HG03095 (cell line): ENCODE measurements around the gene SULT2B1.
"Not testable (repeated sequence)": the region's sequence is repeated elsewhere in the genome, so short reads cannot be mapped to it uniquely, and the experiment has no call there.

Experiments used
- ATAC-seq: cut with Tn5 transposase; IDR thresholded peaks from one replicate; pipeline ENCODE4 v1.9.1; 2021; ENCODE audit warnings: moderate library complexity; ENCODE audit not compliant: unreplicated experiment

Gene SULT2B1

DNA sequence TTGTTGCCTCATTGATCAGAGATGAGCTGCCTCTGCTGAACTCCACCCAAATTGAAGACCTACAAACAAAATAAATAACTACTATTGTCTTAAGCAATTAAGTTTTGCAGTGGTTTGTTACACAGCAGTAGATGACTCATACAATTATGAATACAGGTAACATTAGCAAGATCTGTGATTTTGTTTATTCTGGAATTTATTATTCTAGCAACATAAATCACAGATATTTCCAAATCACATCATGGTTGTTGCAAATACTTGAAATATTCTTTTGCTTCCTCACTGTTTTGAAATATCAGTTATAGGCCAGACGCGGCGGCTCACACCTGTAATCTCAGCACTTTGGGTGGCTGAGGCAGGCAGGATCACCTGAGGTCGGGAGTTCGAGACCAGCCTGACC is 27.2 kb upstream of the SULT2B1 start:
- no peak for ATAC-seq

DNA sequence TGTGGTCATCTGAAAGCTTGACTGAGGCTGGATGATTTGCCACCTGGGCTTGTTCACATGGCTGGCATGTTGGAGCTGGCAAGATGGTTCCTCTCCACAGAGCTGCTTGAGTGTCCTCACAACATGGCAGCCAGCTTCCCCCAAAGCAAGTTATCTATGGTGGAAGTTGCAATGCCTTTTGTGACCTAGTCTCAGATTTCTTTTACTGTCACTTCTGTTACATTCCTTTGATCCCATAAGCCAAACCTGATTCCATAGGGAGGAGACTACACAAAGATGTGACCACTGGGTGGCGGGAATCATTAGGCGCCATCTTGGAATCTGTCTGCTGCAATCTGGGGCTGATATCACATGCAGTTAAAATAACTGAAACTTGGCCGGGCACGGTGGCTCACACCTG is 22.8 kb upstream of the SULT2B1 start:
- ATAC-seq, result no peak

DNA sequence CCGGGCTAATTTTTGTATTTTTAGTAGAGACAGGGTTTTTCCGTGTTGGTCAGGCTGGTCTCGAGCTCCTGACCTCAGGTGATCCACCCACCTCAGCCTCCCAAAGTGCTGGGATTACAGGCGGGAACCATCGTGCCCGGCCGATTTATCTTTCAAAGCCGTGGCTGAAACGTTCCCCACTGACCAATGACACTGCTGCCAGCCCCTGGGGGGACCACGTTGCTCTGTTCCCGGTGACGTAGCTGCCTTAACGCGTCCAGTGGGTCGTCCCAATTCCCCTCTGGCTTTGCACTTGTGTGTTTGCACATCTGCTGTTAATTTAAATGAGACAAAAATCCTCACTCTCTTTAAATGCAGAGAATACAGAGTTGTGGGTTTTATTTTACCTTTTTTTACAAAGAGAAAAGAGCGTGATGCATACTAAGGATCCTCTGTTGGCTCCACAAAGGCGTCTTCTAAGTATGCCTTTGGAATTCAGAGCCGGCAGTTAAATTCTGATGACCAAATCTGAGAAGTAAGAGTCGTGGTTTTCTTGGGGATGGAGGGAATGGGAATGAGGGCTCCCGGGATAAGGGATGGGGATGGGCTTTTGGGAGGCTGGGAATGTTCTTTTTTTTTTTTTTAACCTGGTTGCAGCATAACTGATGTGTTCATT is 21.8 kb upstream of the SULT2B1 start:
- ATAC-seq, result no peak

DNA sequence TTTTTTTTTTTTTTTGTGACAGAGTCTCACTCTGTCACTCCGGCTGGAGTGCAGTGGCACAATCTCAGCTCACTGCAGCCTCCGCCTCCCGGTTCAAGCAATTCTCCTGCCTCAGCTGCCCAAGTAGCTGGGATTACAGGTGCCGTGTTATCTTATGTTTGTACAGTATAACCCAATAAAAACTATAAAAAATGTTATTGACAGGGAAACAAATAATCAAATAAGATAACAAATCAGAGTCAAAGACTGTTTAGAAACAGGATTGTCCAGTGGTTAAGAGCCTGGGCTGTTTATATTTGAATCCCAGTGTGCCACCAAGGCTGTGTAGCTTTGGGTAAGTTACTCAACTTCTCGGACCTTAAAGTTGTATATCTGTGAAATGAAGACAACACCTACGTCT is 21.2 kb upstream of the SULT2B1 start:
- ATAC-seq, result no peak

DNA sequence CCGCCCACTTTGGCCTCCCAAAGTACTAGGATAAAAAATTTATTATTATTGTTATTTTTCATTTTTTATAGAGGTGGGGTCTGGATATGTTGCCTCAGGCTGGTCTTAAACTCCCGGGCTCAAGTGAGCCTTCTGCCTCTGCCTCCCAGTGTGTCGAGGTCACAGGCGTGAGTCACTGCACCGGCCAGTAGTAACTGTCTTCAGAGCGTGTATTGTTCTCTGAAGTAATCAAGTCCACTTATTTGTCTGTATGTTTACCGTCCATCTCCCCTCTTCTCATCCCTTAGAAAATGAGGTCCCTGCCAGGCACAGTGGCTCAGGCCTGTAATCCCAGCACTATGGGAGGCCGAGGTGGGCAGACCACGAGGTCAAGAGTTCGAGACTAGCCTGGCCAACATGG is 18.2 kb upstream of the SULT2B1 start:
- no peak for ATAC-seq

DNA sequence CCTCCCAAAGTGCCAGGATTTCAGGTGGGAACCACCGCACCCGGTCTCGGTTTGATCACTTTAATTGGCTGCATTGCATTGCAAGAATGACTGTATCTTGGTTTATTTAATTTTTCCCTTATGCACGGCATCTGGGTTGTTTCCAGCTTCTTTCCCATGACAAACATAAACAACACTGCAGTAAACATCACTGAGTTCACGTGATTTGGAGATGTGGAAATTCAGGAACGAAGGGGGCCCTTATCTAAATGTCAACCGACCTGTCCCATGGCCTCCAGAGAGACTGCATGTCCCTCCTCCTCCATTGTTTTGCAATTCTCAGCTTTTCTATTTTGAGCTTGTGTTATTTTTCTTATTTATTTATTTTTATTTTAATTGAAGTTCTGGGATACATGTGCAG is 14.4 kb upstream of the SULT2B1 start:
- ATAC-seq, result no peak

DNA sequence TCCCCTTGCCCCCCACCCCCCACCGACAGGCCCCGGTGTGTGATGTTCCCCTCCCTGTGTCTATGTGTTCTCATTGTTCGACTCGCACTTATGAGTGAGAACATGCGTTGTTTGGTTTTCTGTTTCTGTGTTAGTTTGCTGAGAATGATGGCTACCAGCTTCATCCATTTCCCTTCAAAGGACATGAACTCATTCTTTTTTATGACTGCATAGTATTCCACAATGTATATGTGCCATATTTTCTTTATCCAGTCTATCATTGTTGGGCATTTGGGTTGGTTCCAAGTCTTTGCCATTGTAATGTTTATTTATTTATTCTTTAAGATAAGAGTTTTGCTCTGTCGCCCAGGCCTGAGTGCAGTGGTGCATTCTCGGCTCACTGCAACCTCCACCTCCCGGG is 13.9 kb upstream of the SULT2B1 start:
- ATAC-seq, result not testable (repeated sequence)

DNA sequence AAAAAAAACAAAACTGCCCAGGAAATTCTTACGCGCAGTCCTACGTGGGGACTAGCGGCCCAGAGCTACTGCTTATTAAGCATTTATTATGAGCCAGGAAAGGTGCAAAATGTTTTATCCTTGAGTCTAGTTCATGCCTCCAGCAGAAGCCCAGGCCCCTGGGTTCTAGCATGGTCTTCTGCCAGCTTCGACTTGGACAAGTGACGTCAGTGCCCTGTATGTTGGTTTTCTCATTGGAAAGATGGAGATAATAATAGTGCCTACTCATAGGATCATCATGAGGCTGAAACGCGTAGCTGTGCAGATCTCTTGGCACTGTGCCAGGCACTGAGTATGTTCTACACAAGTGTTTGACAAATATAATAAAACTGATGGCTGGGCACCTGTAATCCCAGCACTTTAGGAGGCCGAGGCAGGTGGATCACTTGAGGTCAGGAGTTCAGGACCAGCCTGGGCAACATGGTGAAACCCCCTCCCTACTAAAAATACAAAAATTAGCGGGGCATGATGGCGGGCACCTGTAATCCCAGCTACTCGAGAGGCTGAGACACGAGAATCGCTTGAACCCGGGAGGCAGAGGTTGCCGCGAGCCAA is 12.4 kb upstream of the SULT2B1 start:
- no peak for ATAC-seq

DNA sequence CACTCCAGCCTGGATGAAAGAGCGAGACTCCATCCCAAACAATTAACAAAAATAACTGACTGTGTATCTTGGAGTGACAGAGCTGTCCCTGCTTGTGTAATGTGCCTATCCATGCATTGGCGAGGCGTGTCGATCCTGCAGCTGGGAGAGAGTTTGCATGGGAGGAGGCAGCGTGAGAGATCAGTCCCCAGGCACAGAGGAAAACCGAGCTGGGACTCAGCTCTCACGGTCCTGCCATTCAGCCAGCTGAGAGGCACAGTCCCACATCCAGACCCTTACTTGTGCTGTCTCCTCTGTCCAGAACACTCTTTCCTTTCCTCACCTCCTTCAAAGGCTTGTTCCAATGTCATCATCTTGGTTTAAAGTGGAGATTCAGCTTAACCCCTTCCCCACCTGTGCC is 11.9 kb upstream of the SULT2B1 start:
- ATAC-seq, result no peak

DNA sequence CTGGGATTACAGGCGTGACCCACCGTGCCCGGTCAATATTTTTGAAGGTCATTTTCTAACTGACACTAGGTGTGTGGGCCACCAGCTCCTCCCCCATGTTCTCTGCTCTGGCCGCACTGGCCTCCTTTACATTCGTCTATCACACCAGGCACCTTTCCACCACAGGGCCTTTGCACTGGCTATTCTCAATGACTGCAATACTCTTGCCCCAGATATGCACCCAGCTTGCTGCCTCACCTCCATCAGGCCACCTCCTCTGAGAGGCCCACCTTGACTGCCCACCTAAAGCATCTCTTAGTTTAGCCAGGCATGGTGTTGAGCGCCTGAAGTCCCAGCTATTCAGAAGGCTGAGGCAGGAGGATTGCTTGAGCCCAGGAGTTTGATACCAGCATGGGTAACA is 10.2 kb upstream of the SULT2B1 start:
- ATAC-seq, result no peak

DNA sequence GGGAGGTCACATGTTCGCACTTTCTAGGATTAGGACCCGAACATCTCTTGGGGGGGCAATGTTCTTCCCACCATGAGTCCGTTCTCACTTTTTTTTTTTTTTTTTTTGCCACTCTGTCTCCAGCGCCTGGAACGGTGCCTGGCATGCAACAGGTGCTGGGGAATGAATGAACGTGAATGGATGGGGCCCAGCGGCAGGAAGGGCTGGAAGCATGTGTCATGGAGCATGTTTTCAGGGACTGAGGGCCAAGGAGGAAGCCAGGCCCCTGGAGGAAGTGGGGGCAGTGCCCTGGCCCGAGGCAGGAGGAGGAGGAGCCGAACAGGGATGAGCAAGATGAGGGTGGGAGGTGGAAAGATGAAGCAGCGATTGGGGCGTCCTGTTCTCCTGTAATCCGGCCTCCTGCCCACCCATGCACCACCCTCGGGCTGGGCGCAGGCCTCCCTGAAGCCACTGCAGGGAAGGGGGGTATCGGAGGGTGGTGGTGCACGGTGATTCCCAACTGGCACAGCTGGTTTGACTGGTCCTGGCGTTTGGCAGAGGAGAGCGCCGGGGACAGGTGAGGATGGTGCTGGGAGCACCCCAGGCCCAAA is 8.8 kb upstream of the SULT2B1 start:
- ATAC-seq, result no peak

DNA sequence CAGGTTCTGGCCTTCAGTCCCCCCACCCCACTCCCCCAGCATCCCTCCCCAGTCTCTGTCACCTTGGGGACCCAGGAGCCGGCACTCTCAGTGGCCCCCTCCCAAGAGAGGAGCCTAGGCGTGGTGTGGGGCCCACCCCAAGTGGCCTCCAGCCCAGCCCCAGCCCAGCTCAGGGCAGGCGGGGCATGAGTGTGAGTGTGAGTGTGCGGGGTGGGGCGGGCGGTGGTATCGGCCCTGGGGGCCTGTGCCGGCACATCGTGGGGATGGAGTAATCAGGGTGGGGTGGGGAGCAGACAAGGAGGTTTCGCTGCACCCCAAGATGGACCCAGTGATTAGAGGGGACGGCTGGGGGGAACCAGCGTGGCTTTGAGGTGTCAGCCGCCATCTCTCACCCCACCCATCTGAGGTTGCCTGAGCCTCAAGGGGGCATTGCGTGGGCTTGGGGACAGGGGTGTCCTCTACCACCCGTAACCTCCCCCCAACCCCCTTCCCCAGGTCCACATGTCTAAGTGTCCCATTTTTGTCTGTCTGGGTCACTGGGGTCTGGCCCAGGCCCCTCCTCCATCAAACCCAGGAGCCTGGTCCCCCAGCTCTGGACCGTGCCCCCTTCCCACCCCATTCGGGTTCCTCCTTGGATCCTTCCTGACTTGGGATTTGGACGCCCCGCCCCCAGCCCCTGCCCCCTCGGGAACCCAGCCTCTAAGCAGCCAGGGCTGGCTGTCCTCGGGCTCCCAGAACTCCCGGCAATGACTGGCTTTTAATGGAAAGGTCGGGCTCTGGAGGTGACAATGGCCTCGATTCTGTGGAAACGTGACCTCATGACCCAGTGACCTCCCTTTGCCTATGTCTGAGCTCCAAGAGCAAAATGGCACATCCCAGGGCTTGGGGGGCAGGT is 6.9 kb upstream of the SULT2B1 start:
- no peak for ATAC-seq

DNA sequence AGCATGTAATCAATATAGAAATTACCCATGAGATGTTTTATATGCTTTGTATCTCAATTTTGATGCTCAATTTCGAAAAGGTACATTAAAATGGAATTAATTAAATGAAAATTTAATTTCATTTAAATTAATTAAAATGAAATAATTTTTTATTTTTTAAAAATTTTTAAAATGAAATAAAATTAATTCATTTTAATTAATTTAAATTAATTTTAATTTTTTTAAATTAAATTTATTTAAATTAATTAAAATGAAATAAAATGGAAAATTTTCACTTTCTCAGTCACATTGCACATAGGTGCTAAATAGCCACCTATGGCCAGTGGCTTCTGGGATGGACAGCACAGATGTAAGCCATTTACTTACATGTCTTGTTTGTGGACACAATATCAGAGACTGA is 4.2 kb upstream of the SULT2B1 start:
- ATAC-seq, result no peak

DNA sequence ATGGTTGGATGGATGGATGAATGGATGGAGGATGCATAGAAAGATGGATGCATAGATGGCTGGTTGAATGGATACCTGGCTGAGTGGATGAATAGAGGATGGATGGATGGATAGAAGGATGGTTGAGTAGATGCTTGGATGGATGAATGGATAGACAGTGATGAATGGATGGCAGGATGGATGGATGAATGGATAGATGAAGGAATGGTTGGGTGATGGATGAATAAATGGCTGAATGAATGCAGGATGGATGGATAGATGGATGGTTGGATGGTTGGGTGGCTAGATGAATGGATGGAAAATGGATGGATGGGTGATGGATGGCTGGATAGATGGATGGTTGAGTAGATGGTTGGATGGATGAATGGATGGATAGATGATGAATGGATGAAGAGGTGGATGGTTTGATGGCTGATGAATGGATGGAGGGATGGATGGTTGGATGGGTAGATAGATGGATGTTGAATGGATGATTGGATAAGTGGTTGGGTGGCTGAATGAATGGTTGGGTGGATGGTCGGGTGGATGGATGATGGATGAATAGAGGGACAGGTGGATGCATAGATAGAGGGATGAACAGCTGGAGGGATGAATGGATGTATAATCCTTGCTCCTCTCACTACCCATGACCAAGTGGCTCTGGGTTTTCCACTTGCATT is 3.6 kb upstream of the SULT2B1 start:
- ATAC-seq, result no peak

DNA sequence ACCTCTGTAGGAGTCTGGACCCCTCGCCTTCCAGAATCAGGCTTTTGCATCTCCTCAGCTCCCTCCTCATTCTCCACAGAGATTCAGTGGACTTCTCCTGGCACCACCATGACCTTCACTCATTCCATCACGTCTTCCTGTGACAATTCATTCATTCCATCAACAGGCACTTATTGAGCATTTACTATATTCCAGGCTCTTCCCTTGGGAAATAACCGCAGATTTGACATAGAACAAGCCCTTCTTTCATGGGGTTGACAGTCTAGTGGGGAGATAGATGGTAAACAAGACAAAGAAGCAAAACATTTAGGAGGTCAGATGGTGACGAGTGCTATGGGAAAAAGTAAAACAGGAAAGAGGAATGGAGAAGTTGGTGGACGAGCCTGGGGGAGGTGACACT is 2.6 kb upstream of the SULT2B1 start:
- no peak for ATAC-seq

DNA sequence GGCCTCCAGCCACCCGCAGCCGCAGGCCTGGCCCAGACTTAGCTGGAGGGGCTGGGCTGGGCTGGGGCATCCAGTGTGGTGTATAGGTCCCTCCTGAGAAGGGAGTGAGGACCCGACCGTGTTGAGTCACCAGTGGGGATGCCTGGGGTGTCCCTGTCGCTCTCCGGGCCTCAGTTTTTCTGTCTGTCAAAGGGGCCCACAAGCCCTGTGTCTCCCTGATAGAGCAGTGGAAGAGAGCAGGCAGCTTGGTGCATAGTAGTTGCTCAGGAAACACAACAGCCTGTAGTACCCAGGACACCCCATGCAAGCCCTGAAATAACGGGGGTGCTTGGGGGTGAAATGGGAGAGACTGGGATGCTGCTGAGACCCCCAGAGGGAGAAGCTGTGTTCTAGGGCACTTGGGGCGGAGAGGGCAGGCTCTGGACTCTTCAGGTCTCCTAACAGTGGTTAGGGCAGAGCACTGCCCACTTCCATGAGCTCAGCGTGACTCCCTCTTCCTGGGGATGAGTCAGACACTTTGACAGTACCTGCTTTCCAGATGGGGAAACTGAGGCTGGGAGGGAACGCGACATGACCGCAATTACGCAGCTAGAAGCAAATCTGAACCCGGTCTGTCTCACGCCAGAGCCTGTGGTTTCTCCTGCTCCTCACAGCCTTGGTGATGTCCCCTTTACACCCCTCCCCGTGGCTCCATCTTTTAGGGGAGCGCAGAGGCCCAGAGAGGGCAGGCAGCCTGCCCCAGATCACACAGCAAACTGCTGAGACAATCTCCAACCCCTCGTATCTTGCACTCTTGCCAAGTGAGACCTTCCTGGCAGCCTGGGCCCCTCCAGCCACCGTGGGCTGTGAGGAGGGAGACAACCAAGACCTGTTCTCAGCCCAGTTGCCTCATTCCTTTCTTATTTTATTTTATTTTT is 692 bp downstream of the SULT2B1 start:
- no peak for ATAC-seq

DNA sequence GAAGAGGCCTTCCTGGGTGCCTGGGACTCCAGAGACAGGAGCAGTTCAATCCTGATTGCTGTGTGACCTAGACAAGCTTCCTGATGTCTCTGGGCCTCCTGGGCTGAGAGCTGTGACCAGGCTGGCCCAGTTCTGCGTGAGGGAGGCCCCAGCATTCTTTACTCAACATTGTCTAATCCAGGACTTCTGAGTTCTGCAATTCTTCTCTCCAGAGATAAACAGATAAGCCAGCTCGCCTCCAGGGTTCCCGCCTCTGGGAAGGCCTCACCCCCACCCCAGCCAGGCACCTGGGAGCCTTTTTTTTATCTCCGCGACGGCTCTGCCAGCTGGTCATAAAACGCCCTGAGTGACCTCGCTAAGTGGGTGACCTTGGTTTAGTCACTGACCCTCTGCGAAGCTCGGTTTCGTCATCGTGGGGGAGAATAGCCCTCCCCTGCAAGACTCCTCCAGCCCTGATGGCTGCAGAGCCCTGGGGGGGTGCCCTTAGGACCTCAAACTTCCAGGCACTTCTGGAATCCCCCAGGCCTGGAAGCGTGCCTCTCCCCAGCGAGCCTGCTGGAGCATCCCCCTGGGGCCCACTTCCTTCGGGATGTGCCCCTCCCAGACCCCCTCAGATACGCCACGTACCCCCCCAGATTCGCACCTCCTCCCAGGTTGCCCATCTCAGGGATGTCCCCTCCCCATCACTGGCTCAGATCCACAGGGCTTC is 1.9 kb downstream of the SULT2B1 start:
- no peak for ATAC-seq

DNA sequence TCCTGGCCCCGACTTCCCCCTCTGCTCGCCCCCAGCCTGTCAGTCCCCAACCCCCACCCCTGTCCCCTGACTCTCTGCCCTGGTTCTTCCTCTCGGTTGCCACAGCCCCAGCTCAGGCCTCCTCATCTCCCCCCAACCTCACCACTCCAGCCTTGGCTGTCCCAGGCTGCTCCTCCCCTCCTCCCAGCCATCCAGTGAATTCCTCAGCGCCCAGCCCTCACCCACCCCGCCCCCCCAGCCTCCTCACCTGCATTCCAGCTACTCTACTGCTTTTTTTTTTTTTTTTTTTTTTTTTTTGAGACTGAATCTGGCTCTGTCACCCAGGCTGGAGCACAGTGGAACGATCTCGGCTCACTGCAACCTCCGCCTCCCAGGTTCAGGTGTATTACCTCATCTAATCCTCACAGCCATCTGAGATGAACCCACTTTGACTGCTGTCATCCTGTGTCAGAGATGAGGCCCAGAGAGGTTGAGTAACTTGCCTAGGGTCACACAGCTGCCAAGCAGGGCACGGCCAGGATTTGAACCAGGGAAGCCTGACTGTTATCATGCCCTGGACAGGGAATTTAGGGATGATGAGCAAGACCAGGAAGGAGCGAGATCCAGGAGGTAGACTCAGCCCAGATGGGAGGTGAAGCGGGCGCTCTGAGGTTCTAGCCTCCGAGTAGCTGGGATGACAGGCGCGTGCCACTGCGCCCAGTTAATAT is 2.6 kb downstream of the SULT2B1 start:
- ATAC-seq, result no peak

DNA sequence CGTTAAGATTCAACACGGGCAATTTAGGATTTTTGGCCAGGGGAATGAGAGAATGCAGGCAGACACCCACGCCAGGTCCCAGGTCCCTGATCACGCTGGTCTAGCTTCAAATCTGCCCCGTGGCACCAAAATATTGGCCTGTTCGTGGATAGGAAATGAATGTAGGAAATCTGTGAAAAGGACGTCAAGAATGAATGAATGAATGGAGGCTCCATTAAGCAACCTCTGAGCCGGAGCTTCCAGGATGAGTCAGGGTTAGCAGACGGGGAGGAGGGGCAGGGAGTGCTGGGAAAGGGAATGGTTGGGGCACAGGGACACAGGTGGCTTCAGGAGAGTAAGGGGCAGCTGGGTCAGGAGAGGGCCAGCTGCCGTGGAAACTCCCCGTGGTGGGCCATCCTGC is 4.2 kb downstream of the SULT2B1 start:
- no peak for ATAC-seq
